ENCODE data around the gene ADCY2. TPM values are rescaled to one million over a fixed set of nuclear protein-coding genes. Genes with fewer than 3 reads are reported as not detected.

ADCY2 gene
- total RNA-seq, 1 experiment from 2014 or later = not detected

GRCh38 chr5:7705736-7706135, 309.8 kb downstream of the ADCY2 start:
- TF ChIP-seq CTCF (IDR thresholded peaks at IDR 0.05; ENCODE audit: unreplicated experiment) = no peak
- Mint-ChIP-seq H3K4me3 (ENCODE audit: unreplicated experiment) (no peak overlapping the region), H3K9me3 (ENCODE audit: unreplicated experiment) (peaks cover 7% of the 10 kb centered on the region), H3K27ac (ENCODE audit: low read depth, unreplicated experiment) (no peak overlapping the region), H3K4me1 (ENCODE audit: insufficient read depth, unreplicated experiment) (no peaks in the 10 kb centered on the region), H3K27me3 (ENCODE audit: insufficient read depth, unreplicated experiment) (peaks cover 41% of the 10 kb centered on the region), H3K36me3 (ENCODE audit: insufficient read depth, unreplicated experiment) (no peaks in the 10 kb centered on the region)
- ChIA-PET POLR2A (no interaction called here), CTCF (no interaction called here)
- no TSS peak for BruUV-seq (replicated peaks)
- intact Hi-C loops (cut with micrococcal nuclease) = no loop called here
- DNase-seq (ENCODE audit: unreplicated experiment) = no peak

GRCh38 chr5:7706256-7706655, 310.3 kb downstream of the ADCY2 start:
- Mint-ChIP-seq H3K36me3 (ENCODE audit: insufficient read depth, unreplicated experiment) (no peaks in the 10 kb centered on the region), H3K9me3 (ENCODE audit: unreplicated experiment) (peaks cover 7% of the 10 kb centered on the region), H3K27me3 (ENCODE audit: insufficient read depth, unreplicated experiment) (peaks cover 47% of the 10 kb centered on the region), H3K4me3 (ENCODE audit: unreplicated experiment) (no peak overlapping the region), H3K27ac (ENCODE audit: low read depth, unreplicated experiment) (no peak overlapping the region), H3K4me1 (ENCODE audit: insufficient read depth, unreplicated experiment) (no peaks in the 10 kb centered on the region)
- ChIA-PET POLR2A (interaction anchor here (0.6 kb wide), 1 partner anchor 76 kb away, joined by 3 read pairs; no protein-coding TSS in a partner anchor), CTCF (no interaction called here)
- intact Hi-C loops (cut with micrococcal nuclease) = no loop called here
- TF ChIP-seq CTCF (IDR thresholded peaks at IDR 0.05; ENCODE audit: unreplicated experiment) = no peak
- no TSS peak for BruUV-seq (replicated peaks)
- DNase-seq (ENCODE audit: unreplicated experiment) = no peak

- DNase-seq (ENCODE audit: unreplicated experiment) = no peak
- no peaks in the 10 kb centered on the region for H3K36me3 Mint-ChIP-seq (ENCODE audit: insufficient read depth, unreplicated experiment)
- H3K9me3 Mint-ChIP-seq (ENCODE audit: unreplicated experiment) = peaks cover 7% of the 10 kb centered on the region
- ChIA-PET CTCF (interaction anchor here (0.6 to 1.1 kb wide), 2 partner anchors 301 to 729 kb away, joined by 4 read pairs; no protein-coding TSS in a partner anchor), POLR2A (no interaction called here)
- no peaks in the 10 kb centered on the region for H3K4me1 Mint-ChIP-seq (ENCODE audit: insufficient read depth, unreplicated experiment)
- no peak overlapping the region for H3K27ac Mint-ChIP-seq (ENCODE audit: low read depth, unreplicated experiment)
- no peak for TF ChIP-seq CTCF (IDR thresholded peaks at IDR 0.05; ENCODE audit: unreplicated experiment)
- intact Hi-C loops (cut with micrococcal nuclease) = no loop called here
- no TSS peak for BruUV-seq (replicated peaks)
- H3K27me3 Mint-ChIP-seq (ENCODE audit: insufficient read depth, unreplicated experiment) = peaks cover 33% of the 10 kb centered on the region
- H3K4me3 Mint-ChIP-seq (ENCODE audit: unreplicated experiment) = no peak overlapping the region
These were observed 318.2 kb downstream of the ADCY2 start for GRCh38 chr5:7714119-7714518.

GRCh38 chr5:7714697-7715096, 318.8 kb downstream of the ADCY2 start:
- no peak for DNase-seq (ENCODE audit: unreplicated experiment)
- no TSS peak for BruUV-seq (replicated peaks)
- peaks cover 31% of the 10 kb centered on the region for H3K27me3 Mint-ChIP-seq (ENCODE audit: insufficient read depth, unreplicated experiment)
- POLR2A ChIA-PET = no interaction called here
- no peaks in the 10 kb centered on the region for H3K36me3 Mint-ChIP-seq (ENCODE audit: insufficient read depth, unreplicated experiment)
- intact Hi-C loops (cut with micrococcal nuclease) = no loop called here
- TF ChIP-seq CTCF (IDR thresholded peaks at IDR 0.05; ENCODE audit: unreplicated experiment) = no peak
- CTCF ChIA-PET = no interaction called here
- peaks cover 7% of the 10 kb centered on the region for H3K9me3 Mint-ChIP-seq (ENCODE audit: unreplicated experiment)
- H3K4me1 Mint-ChIP-seq (ENCODE audit: insufficient read depth, unreplicated experiment) = no peaks in the 10 kb centered on the region
- no peak overlapping the region for H3K4me3 Mint-ChIP-seq (ENCODE audit: unreplicated experiment)
- H3K27ac Mint-ChIP-seq (ENCODE audit: low read depth, unreplicated experiment) = no peak overlapping the region

All from MCF 10A (cell line).